IMR-90 (cell line): Measurements from ENCODE around the gene LRRC37B. TPM values are rescaled to one million over a fixed set of nuclear protein-coding genes. Genes with fewer than 3 reads are reported as not detected.
A peak's percentile ranks its signal among the peaks of the same experiment; 100 is the strongest.
"Not testable (repeated sequence)": the region's sequence is repeated elsewhere in the genome, so short reads cannot be mapped to it uniquely, and the experiment has no call there.

ENCODE experiments used
- ATAC-seq: fragments of 200-7000 bp; cut with Tn5 transposase; 2 replicates; pipeline ENCODE4 v1.9.1; 2020; ENCODE audit warnings: low read depth, mild to moderate bottlenecking, moderate library complexity
- BruUV-seq: library from RNA; stranded (reverse); fragments of 400-500 nt; replicated peaks from 2 replicates; lab custom pipeline; 2021; lab: Mats Ljungman, UMichigan
- CTCF ChIA-PET: fragments of 300-600 bp; formaldehyde crosslinking; extraction: SDS; loops from one replicate; lab custom pipeline; 2021; ENCODE audit warnings: antibody characterized with exemption; lab: Yijun Ruan, JAX
- POLR2A ChIA-PET: fragments of 300-600 bp; sonication (Branson Sonifier 250); formaldehyde crosslinking; loops from one replicate; lab custom pipeline; 2022; ENCODE audit warnings: antibody characterized with exemption; ENCODE audit not compliant: unreplicated experiment; lab: Charles Lee
- DNase-seq: peaks from one replicate; pipeline ENCODE4 v3.0.0; 2013
- H2AFZ ChIP-seq: replicated peaks from 2 replicates; pipeline ENCODE3; 2013; ENCODE audit warnings: low read length, mild to moderate bottlenecking; ENCODE audit not compliant: poor library complexity
- H2AK5ac ChIP-seq: 2 replicates; pipeline ENCODE4 v1.6.1; 2013; ENCODE audit warnings: low read depth, low read length, inconsistent platforms
- H2AK9ac ChIP-seq: replicated peaks from 2 replicates; pipeline ENCODE3; 2013; ENCODE audit warnings: mild to moderate bottlenecking, low read depth, low read length, moderate library complexity; ENCODE audit not compliant: poor library complexity
- H2BK120ac ChIP-seq: 2 replicates; pipeline ENCODE4 v1.6.1; 2013; ENCODE audit warnings: low read depth, low read length, inconsistent platforms
- H2BK15ac ChIP-seq: 3 replicates; pipeline ENCODE4 v1.6.1; 2013; ENCODE audit warnings: low read depth, low read length, inconsistent platforms
- H2BK20ac ChIP-seq: 2 replicates; pipeline ENCODE4 v1.6.1; 2013; ENCODE audit warnings: low read depth, mild to moderate bottlenecking, inconsistent platforms, low read length, moderate library complexity
- H2BK5ac ChIP-seq: 2 replicates; pipeline ENCODE4 v1.6.1; 2013; ENCODE audit warnings: mild to moderate bottlenecking, low read depth, low read length, inconsistent platforms; ENCODE audit not compliant: poor library complexity, severe bottlenecking
- H3K14ac ChIP-seq: replicated peaks from 2 replicates; pipeline ENCODE4 v1.6.1; 2013; ENCODE audit warnings: low read depth, low read length, inconsistent platforms
- H3K18ac ChIP-seq: 2 replicates; pipeline ENCODE4 v1.6.1; 2013; ENCODE audit warnings: low read depth, low read length, control low read depth
- H3K23ac ChIP-seq: 2 replicates; pipeline ENCODE4 v1.6.1; 2013; ENCODE audit warnings: low read depth, low read length, inconsistent platforms
- H3K27ac ChIP-seq: 2 replicates; pipeline ENCODE4 v1.5.1; 2013; ENCODE audit warnings: mild to moderate bottlenecking, control low read depth, low read length; ENCODE audit not compliant: insufficient read depth
- H3K27me3 ChIP-seq: 2 replicates; pipeline ENCODE4 v1.6.1; 2013; ENCODE audit warnings: low read length; ENCODE audit not compliant: control insufficient read depth, insufficient read depth
- H3K36me3 ChIP-seq: 2 replicates; pipeline ENCODE4 v1.6.1; 2013; ENCODE audit warnings: low read length, mixed read lengths; ENCODE audit not compliant: control insufficient read depth, insufficient read depth
- H3K4ac ChIP-seq: 2 replicates; pipeline ENCODE4 v1.6.1; 2013; ENCODE audit warnings: low read depth, low read length, inconsistent platforms
- H3K4me1 ChIP-seq: 2 replicates; pipeline ENCODE4 v1.6.1; 2013; ENCODE audit warnings: low read length, mixed read lengths; ENCODE audit not compliant: control insufficient read depth, insufficient read depth
- H3K4me2 ChIP-seq: 2 replicates; pipeline ENCODE4 v1.6.1; 2013; ENCODE audit warnings: low read depth, mild to moderate bottlenecking, control low read depth, low read length, moderate library complexity
- H3K4me3 ChIP-seq: 2 replicates; pipeline ENCODE4 v1.5.1; 2013; ENCODE audit warnings: low read depth, mild to moderate bottlenecking, control low read depth, low read length, moderate library complexity; ENCODE audit not compliant: insufficient read depth
- H3K56ac ChIP-seq: 2 replicates; pipeline ENCODE4 v1.6.1; 2013; ENCODE audit warnings: low read length, inconsistent platforms; ENCODE audit not compliant: insufficient read depth; ENCODE audit errors: extremely low read depth
- H3K79me1 ChIP-seq, 2 experiments: 2 replicates each; pipeline ENCODE4 v1.6.1; 2013; ENCODE audit warnings: low read length in 2 of 2, inconsistent platforms in 1 of 2, low read depth in 1 of 2
- H3K9ac ChIP-seq: 2 replicates; pipeline ENCODE4 v1.6.1; 2013; ENCODE audit warnings: low read depth, low read length, control low read depth
- H3K9me1 ChIP-seq: 2 replicates; pipeline ENCODE4 v1.6.1; 2013; ENCODE audit warnings: low read length, inconsistent platforms; ENCODE audit not compliant: insufficient read depth
- H3K9me3 ChIP-seq: 2 replicates; pipeline ENCODE4 v1.6.1; 2013; ENCODE audit warnings: low read length; ENCODE audit not compliant: control insufficient read depth, insufficient read depth
- H4K20me1 ChIP-seq: 2 replicates; pipeline ENCODE4 v1.6.1; 2013; ENCODE audit warnings: low read length, inconsistent platforms; ENCODE audit not compliant: insufficient read depth
- H4K5ac ChIP-seq: 2 replicates; pipeline ENCODE4 v1.6.1; 2013; ENCODE audit warnings: mild to moderate bottlenecking, low read depth, low read length, control low read depth
- H4K8ac ChIP-seq, 2 experiments: 2 replicates each; pipeline ENCODE4 v1.6.1; 2013; ENCODE audit warnings: low read depth in 2 of 2, low read length in 2 of 2, control low read depth in 1 of 2, inconsistent platforms in 1 of 2
- H4K91ac ChIP-seq: 2 replicates; pipeline ENCODE4 v1.6.1; 2013; ENCODE audit warnings: low read depth, low read length, inconsistent platforms; ENCODE audit not compliant: insufficient read depth
- WGBS, 2 experiments: methylation state at CpG; one replicate each; pipeline versions ENCODE4 v1.1.5 to v1.1.7; 2013; ENCODE audit warnings: missing lambda C conversion rate in 2 of 2; ENCODE audit not compliant: insufficient read length in 1 of 2; ENCODE audit errors: extremely low coverage in 2 of 2; 5-methylcytosine and 5-hydroxymethylcytosine counted together
- dilution Hi-C: fragments of 300-500 bp; cut with HindIII; formaldehyde crosslinking; loops from one replicate; pipeline ENCODE4 v1.14.3; 2018; ENCODE audit warnings: low sequenced_read_pairs; ENCODE audit not compliant: unreplicated experiment
- in situ Hi-C: fragments of 300-500 bp; cut with MboI; formaldehyde crosslinking; loops from 3 replicates; pipeline ENCODE4 v1.14.3; 2019; ENCODE audit warnings: low sequenced_read_pairs, inconsistent platforms, mixed read lengths
- intact Hi-C: fragments of 100-400 bp; cut with micrococcal nuclease; formaldehyde crosslinking; loops from 2 replicates; pipeline ENCODE4 v1.10.0; 2022
- polyA plus RNA-seq, 3 experiments: library from polyadenylated mRNA; depleted of rRNA; stranded (reverse); fragments of >200 nt; gene quantifications; 2 replicates each; pipeline ENCODE4 v1.2.3, GENCODE V29; 2012; ENCODE audit warnings: low replicate concordance in 1 of 3
- total RNA-seq: library from RNA; depleted of rRNA; stranded (reverse); fragments of >200 nt; gene quantifications from 2 replicates; pipeline ENCODE4 v1.2.3, GENCODE V29; 2012

Gene LRRC37B
- total and polyA plus RNA-seq, 2 of the 4 experiments (the other 2 are of a cell fraction), result 4.3 to 7.2 TPM

- H4K20me1 ChIP-seq, H4K5ac ChIP-seq, H3K27me3 ChIP-seq, H2AK5ac ChIP-seq, H3K4ac ChIP-seq, H4K91ac ChIP-seq, H3K4me3 ChIP-seq, CTCF ChIA-PET, H3K4me1 ChIP-seq, H2AFZ ChIP-seq, H3K56ac ChIP-seq, H3K79me1 ChIP-seq, H3K9me3 ChIP-seq, in situ Hi-C loops, H3K27ac ChIP-seq, H3K14ac ChIP-seq, H2BK15ac ChIP-seq, H3K4me2 ChIP-seq, H3K23ac ChIP-seq, H4K8ac ChIP-seq, H3K9me1 ChIP-seq, BruUV-seq, DNase-seq, H3K18ac ChIP-seq, H3K9ac ChIP-seq, H2AK9ac ChIP-seq, dilution Hi-C loops, H2BK5ac ChIP-seq, H2BK20ac ChIP-seq, POLR2A ChIA-PET, intact Hi-C loops, ATAC-seq, H2BK120ac ChIP-seq: not testable (repeated sequence)
- H3K36me3 ChIP-seq, result peaks cover 21% of the 10 kb centered on the region
- WGBS, 2 experiments, result 100% methylated on average over 1 of the region's 5 CpGs; no CpG with 5 or more reads in 1 of the 2 experiments
These were observed 15.4 kb downstream of the LRRC37B start for GRCh38 chr17:32022554-32022953.

- H3K9ac ChIP-seq, H3K4me3 ChIP-seq, H4K20me1 ChIP-seq, H4K5ac ChIP-seq, H3K27me3 ChIP-seq, H2AK5ac ChIP-seq, H3K4me1 ChIP-seq, in situ Hi-C loops, intact Hi-C loops, H3K36me3 ChIP-seq, H3K23ac ChIP-seq, H3K4ac ChIP-seq, H3K9me3 ChIP-seq, H3K56ac ChIP-seq, H2AFZ ChIP-seq, H3K79me1 ChIP-seq, H3K18ac ChIP-seq, H2BK15ac ChIP-seq, H3K4me2 ChIP-seq, H3K9me1 ChIP-seq, ATAC-seq, DNase-seq, CTCF ChIA-PET, H3K14ac ChIP-seq, H3K27ac ChIP-seq, H4K8ac ChIP-seq, H2BK20ac ChIP-seq, POLR2A ChIA-PET, H4K91ac ChIP-seq, dilution Hi-C loops, H2BK120ac ChIP-seq, H2AK9ac ChIP-seq, BruUV-seq: not testable (repeated sequence)
- peak overlapping the region; percentile 65 for H2BK5ac ChIP-seq
- 43% methylated on average over 1 of the region's 4 CpGs; no CpG with 5 or more reads in 1 of the 2 experiments for WGBS, 2 experiments
These were observed 20.1 kb downstream of the LRRC37B start for GRCh38 chr17:32027271-32027670.
